Liver (tissue), 3 donors: ENCODE results near the gene PRDM12.

ENCODE experiments used
- JUND ChIP-seq, 2 donors: IDR thresholded peaks; 2 replicates each; pipeline ENCODE4 v1.6.1; 2016; ENCODE audit warnings: antibody characterized with exemption in 2 of 2
- SP1 ChIP-seq: IDR thresholded peaks from 2 replicates; pipeline ENCODE4 v1.6.1; 2018; ENCODE audit warnings: antibody characterized with exemption, mild to moderate bottlenecking
- TAF1 ChIP-seq: conservative IDR thresholded peaks from 2 replicates; pipeline ENCODE4 v1.6.1; 2016; ENCODE audit warnings: antibody characterized with exemption, mild to moderate bottlenecking
- YY1 ChIP-seq: IDR thresholded peaks from 2 replicates; pipeline ENCODE4 v1.6.1; 2016; ENCODE audit warnings: antibody characterized with exemption, mild to moderate bottlenecking
- TF ChIP-seq, protein P1 (sequence below): fragments of 150-350 bp; IDR thresholded peaks from 2 replicates; pipeline ENCODE4 v1.5.1; 2017; ENCODE audit warnings: improper control_type of control experiment, low read depth, low read length; ENCODE audit not compliant: missing input control
- TF ChIP-seq, protein P2 (sequence below): IDR thresholded peaks from 2 replicates; pipeline ENCODE4 v1.6.1; 2016; ENCODE audit warnings: antibody characterized with exemption, mild to moderate bottlenecking
- donor health status: healthy.
- donor health status: healthy.

DNA sequence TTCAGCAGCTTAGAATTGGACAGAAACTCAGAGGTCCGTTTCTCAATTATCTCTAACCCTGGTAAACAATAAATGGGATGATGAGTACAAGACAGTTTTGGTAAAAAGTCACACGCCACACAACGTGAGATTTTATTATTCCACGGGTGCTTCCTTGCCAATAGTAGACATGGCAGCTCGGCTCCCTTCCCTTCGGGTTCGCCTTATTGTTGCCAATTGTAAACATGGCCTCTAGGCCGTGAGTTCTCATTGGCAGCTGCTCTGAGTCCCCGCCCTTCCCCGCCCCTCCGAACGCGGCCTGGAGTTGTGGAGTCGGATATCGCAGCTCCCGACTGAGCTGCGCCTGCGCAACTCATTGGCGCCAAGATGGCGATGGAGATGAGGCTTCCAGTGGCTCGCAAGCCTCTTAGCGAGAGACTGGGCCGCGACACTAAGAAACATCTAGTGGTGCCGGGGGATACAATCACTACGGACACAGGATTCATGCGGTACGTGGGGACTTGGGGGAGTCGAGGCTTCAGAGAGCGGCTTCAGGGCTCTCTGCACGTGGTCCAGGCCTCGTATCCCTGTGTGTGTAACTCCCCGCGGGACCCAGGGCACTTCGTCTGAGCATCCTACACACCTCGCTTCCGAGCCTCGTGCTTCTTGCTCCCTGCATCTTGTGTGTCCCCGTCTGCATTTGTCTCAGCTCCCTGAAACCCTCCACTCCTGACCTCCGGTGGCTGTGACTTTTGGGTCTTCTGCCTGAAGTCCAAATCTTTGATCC lies 29.2 kb downstream of the PRDM12 start, which contains the start of gene EXOSC2:
- TF ChIP-seq, protein P1, sequence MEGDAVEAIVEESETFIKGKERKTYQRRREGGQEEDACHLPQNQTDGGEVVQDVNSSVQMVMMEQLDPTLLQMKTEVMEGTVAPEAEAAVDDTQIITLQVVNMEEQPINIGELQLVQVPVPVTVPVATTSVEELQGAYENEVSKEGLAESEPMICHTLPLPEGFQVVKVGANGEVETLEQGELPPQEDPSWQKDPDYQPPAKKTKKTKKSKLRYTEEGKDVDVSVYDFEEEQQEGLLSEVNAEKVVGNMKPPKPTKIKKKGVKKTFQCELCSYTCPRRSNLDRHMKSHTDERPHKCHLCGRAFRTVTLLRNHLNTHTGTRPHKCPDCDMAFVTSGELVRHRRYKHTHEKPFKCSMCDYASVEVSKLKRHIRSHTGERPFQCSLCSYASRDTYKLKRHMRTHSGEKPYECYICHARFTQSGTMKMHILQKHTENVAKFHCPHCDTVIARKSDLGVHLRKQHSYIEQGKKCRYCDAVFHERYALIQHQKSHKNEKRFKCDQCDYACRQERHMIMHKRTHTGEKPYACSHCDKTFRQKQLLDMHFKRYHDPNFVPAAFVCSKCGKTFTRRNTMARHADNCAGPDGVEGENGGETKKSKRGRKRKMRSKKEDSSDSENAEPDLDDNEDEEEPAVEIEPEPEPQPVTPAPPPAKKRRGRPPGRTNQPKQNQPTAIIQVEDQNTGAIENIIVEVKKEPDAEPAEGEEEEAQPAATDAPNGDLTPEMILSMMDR, result no peak
- TF ChIP-seq, protein P2, sequence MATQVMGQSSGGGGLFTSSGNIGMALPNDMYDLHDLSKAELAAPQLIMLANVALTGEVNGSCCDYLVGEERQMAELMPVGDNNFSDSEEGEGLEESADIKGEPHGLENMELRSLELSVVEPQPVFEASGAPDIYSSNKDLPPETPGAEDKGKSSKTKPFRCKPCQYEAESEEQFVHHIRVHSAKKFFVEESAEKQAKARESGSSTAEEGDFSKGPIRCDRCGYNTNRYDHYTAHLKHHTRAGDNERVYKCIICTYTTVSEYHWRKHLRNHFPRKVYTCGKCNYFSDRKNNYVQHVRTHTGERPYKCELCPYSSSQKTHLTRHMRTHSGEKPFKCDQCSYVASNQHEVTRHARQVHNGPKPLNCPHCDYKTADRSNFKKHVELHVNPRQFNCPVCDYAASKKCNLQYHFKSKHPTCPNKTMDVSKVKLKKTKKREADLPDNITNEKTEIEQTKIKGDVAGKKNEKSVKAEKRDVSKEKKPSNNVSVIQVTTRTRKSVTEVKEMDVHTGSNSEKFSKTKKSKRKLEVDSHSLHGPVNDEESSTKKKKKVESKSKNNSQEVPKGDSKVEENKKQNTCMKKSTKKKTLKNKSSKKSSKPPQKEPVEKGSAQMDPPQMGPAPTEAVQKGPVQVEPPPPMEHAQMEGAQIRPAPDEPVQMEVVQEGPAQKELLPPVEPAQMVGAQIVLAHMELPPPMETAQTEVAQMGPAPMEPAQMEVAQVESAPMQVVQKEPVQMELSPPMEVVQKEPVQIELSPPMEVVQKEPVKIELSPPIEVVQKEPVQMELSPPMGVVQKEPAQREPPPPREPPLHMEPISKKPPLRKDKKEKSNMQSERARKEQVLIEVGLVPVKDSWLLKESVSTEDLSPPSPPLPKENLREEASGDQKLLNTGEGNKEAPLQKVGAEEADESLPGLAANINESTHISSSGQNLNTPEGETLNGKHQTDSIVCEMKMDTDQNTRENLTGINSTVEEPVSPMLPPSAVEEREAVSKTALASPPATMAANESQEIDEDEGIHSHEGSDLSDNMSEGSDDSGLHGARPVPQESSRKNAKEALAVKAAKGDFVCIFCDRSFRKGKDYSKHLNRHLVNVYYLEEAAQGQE, result peak; percentile 67
- TF ChIP-seq SP1 (peak; percentile 87), YY1 (peak; percentile 100), TAF1 (peak; percentile 92), JUND (IDR thresholded peaks at IDR 0.05) (no peak)
